ENCODE data around the gene LZTS3. TPM values are rescaled to one million over a fixed set of nuclear protein-coding genes. Genes with fewer than 3 reads are reported as not detected.

Gene LZTS3
- total and polyA plus RNA-seq, 8 donors, result 5.3 to 36.6 (median 17.1) TPM

Other genes with a start within 250 kb of the LZTS3 start
- 1 to 10 TPM in 1 of 5 donors, not detected in 4; 8.0 TPM for gene GNRH2, start 129.9 kb downstream of the LZTS3 start, total RNA-seq
- 1 to 10 TPM in 1 of 3 donors, not detected in 2; 1.4 TPM for gene GNRH2, start 129.9 kb downstream of the LZTS3 start, polyA plus RNA-seq
- 100 to 1,000 TPM in 1 of 5 donors, 10 to 100 TPM in 3, 1 to 10 TPM in 1; 4.5 to 102 (median 34.5) TPM for gene MRPS26, start 127.5 kb downstream of the LZTS3 start, total RNA-seq
- gene MRPS26, start 127.5 kb downstream of the LZTS3 start, polyA plus RNA-seq, result 10 to 100 TPM; 65.4 to 82.8 (median 74.3) TPM
- gene OXT, start 101.9 kb downstream of the LZTS3 start, total RNA-seq, result not detected
- gene OXT, start 101.9 kb downstream of the LZTS3 start, polyA plus RNA-seq, result under 1 TPM in 1 of 3 donors, not detected in 2; 0.45 TPM
- gene AVP, start 88.8 kb downstream of the LZTS3 start, total RNA-seq, result not detected
- not detected for gene AVP, start 88.8 kb downstream of the LZTS3 start, polyA plus RNA-seq
- 10 to 100 TPM in 4 of 5 donors, not detected in 1; 17.4 to 24.0 (median 19.6) TPM for gene FASTKD5, start 13.7 kb downstream of the LZTS3 start, total RNA-seq
- 1 to 10 TPM; 6.0 to 7.5 (median 7.3) TPM for gene FASTKD5, start 13.7 kb downstream of the LZTS3 start, polyA plus RNA-seq
- gene UBOX5, start 13.7 kb downstream of the LZTS3 start, total RNA-seq, result 1 to 10 TPM in 4 of 5 donors, not detected in 1; 3.6 to 6.2 (median 4.7) TPM
- gene UBOX5, start 13.7 kb downstream of the LZTS3 start, polyA plus RNA-seq, result 1 to 10 TPM; 2.7 to 3.4 (median 3.0) TPM
- gene DDRGK1, start 31.1 kb upstream of the LZTS3 start, total RNA-seq, result 100 to 1,000 TPM in 1 of 5 donors, 10 to 100 TPM in 3, 1 to 10 TPM in 1; 2.3 to 108 (median 49.1) TPM
- 10 to 100 TPM; 45.5 to 80.8 (median 55.6) TPM for gene DDRGK1, start 31.1 kb upstream of the LZTS3 start, polyA plus RNA-seq
- gene ITPA, start 35.9 kb upstream of the LZTS3 start, total RNA-seq, result 10 to 100 TPM; 11.1 to 57.1 (median 36.9) TPM
- gene ITPA, start 35.9 kb upstream of the LZTS3 start, polyA plus RNA-seq, result 100 to 1,000 TPM in 1 of 3 donors, 10 to 100 TPM in 2; 58.8 to 105 (median 78.9) TPM
- gene SLC4A11, start 65.6 kb upstream of the LZTS3 start, total RNA-seq, result 10 to 100 TPM in 1 of 5 donors, 1 to 10 TPM in 2, under 1 TPM in 1, not detected in 1; 0.37 to 22.3 (median 7.8) TPM
- gene SLC4A11, start 65.6 kb upstream of the LZTS3 start, polyA plus RNA-seq, result 10 to 100 TPM in 1 of 3 donors, under 1 TPM in 2; 0.46 to 11.2 (median 0.87) TPM
- gene DNAAF9, start 234.1 kb upstream of the LZTS3 start, total RNA-seq, result 10 to 100 TPM in 4 of 5 donors, 1 to 10 TPM in 1; 1.2 to 23.7 (median 17.9) TPM
- gene DNAAF9, start 234.1 kb upstream of the LZTS3 start, polyA plus RNA-seq, result 1 to 10 TPM; 3.4 to 4.1 (median 3.6) TPM